ENCODE results near the gene PCK2. TPM values are rescaled to one million over a fixed set of nuclear protein-coding genes. Genes with fewer than 3 reads are reported as not detected.

PCK2 gene
- total RNA-seq, 1 donor from 2014 or later = 66.0 TPM

DNA sequence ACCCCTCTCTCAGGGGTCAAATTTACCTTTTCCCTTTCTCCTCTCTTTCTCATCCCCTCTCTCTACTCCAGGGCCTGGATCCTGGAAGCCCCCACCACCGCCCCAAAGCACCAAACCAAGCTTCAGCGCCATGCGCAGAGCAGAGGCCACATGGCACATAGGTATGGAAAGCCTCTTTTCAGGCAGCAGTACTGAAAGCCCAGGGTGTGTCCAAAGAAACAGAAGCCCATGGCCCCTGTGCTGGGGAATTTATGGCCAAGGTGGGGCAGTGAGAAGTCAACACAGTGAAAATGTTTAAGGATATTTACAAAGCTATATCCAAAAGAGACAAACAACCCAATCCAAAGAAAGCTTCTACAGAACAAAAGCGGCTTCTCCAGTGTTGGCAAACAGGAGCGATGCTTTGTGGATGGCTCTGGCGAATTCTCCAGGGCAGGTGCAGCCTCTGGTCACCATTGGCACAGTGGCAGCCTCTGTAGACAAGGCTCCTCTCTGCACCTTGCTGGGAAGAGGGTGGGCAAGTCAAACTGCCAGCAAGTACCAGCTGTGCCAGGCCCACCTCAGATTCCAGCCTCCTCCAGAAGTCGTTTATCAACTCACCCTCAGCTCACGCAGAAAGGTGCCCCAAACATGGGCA lies 27.5 kb upstream of the PCK2 start:
- Mint-ChIP-seq H3K4me3 (ENCODE audit: unreplicated experiment) (no peak overlapping the region), H3K9me3 (ENCODE audit: unreplicated experiment) (no peaks in the 10 kb centered on the region)

DNA sequence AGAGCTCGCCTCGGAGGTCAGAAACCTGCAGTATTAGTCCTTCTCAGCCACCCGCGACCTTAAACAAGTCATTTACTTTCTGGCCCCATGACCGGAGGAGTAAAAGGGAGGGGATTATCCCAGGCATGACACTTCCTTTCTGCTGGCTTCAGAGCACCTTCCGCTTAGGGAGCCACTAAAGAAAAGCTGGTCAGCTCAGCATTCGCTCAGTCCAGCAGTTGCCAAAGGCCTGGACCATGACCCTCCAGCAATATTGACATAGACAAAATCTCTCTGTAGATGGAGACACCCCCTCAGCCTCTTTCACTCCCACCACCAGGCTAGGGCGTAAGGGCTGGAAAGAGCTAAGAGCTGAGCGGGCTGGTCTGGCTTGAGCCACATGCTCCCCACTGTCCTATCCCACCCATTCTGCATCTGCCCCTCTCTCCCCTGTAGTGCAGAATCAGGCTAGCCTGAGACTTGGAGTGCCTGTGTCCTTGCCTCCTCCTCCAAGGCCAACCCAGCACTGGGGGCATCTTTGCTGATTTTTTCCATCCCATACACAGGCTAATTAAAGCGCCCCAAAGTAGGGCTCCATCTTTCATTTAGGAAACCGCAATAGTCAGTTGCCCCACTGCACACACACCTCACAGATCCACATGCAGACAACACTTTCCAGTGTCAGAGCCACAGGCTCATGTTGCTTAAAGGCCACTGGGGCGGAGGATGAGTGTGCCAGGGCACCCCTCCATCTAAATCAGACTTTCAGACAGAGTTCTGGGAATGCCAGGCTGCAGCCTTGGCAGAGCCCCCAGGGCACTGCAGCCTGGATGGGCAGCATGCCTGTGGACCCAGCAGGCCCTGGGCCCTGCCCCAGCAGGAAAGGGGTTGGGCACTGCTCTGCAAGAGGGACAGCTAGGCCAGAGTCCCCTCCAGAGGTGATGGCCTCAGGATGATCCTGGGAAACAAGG lies 26.7 kb upstream of the PCK2 start:
- TF ChIP-seq, protein P1, sequence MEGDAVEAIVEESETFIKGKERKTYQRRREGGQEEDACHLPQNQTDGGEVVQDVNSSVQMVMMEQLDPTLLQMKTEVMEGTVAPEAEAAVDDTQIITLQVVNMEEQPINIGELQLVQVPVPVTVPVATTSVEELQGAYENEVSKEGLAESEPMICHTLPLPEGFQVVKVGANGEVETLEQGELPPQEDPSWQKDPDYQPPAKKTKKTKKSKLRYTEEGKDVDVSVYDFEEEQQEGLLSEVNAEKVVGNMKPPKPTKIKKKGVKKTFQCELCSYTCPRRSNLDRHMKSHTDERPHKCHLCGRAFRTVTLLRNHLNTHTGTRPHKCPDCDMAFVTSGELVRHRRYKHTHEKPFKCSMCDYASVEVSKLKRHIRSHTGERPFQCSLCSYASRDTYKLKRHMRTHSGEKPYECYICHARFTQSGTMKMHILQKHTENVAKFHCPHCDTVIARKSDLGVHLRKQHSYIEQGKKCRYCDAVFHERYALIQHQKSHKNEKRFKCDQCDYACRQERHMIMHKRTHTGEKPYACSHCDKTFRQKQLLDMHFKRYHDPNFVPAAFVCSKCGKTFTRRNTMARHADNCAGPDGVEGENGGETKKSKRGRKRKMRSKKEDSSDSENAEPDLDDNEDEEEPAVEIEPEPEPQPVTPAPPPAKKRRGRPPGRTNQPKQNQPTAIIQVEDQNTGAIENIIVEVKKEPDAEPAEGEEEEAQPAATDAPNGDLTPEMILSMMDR (IDR thresholded peaks at IDR 0.05) = no peak
- Mint-ChIP-seq H3K27ac (ENCODE audit: unreplicated experiment) (no peak overlapping the region), H3K4me1 (ENCODE audit: unreplicated experiment) (no peaks in the 10 kb centered on the region), H3K36me3 (ENCODE audit: unreplicated experiment) (no peaks in the 10 kb centered on the region), H3K9me3 (ENCODE audit: unreplicated experiment) (no peaks in the 10 kb centered on the region), H3K4me3 (ENCODE audit: unreplicated experiment) (no peak overlapping the region), H3K27me3 (ENCODE audit: unreplicated experiment) (peaks cover 16% of the 10 kb centered on the region)
- DNase-seq (ENCODE audit: extremely low spot score, unreplicated experiment) = no peak

More for the DNA sequence above, 27.5 kb upstream of the PCK2 start:
- peaks cover 16% of the 10 kb centered on the region for H3K27me3 Mint-ChIP-seq (ENCODE audit: unreplicated experiment)
- H3K4me1 Mint-ChIP-seq (ENCODE audit: unreplicated experiment) = no peaks in the 10 kb centered on the region
- no peak overlapping the region for H3K27ac Mint-ChIP-seq (ENCODE audit: unreplicated experiment)
- TF ChIP-seq, protein P1 (IDR thresholded peaks at IDR 0.05) = no peak
- DNase-seq (ENCODE audit: extremely low spot score, unreplicated experiment) = no peak
- H3K36me3 Mint-ChIP-seq (ENCODE audit: unreplicated experiment) = no peaks in the 10 kb centered on the region

DNA sequence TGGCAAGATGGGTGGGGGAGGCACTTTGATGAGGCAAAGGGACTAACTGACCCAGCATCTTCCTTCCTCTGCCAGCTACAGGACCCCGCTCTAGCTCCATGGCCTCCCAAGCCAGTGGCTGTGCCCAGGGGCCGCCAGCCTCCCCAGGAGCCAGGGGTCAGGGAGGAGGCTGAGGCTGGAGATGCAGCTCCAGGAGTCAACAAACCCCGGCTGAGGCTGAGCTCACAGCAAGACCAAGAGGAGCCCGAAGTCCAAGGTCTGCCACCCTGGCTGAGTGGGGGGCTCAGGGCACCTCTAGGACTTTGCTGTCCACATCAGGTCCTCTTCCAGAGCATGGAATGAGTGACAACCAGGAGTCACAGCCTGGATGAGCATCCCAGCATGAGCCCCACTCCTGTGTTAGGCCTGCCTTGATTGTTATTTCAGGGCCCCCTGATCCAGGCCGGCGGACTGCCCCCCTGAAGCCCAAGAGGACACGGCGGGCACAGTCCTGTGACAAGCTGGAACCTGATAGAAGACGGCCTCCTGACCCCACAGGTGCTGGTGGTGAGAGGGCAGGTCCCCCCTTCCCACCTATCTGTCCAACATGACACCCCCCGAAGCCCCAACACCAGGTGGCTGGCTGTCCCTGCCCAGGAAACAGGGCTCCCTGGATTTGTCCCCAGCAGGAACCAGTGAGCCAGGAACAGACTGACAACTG lies 25.2 kb upstream of the PCK2 start:
- H3K4me3 Mint-ChIP-seq (ENCODE audit: unreplicated experiment) = no peak overlapping the region
- TF ChIP-seq, protein P1 (IDR thresholded peaks at IDR 0.05) = no peak
- no peaks in the 10 kb centered on the region for H3K36me3 Mint-ChIP-seq (ENCODE audit: unreplicated experiment)

DNA sequence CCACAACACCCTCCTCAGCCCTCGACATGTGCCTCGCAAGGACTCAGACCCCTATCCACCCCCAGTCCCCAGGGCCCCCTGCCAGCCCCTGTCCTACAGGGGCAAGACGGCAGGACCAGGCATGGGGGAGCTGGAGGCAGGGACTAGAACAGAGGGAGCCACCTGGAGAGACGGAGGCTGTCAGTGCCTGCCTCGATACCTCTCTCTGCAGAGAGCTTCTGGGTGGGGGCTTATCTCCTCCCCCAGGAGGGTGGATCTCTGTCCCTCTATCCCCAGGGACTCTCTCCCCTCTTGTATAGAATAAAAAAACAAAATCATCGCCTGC lies 24.7 kb upstream of the PCK2 start:
- Mint-ChIP-seq H3K4me3 (ENCODE audit: unreplicated experiment) (no peak overlapping the region), H3K36me3 (ENCODE audit: unreplicated experiment) (no peaks in the 10 kb centered on the region), H3K4me1 (ENCODE audit: unreplicated experiment) (no peaks in the 10 kb centered on the region), H3K27ac (ENCODE audit: unreplicated experiment) (no peak overlapping the region), H3K9me3 (ENCODE audit: unreplicated experiment) (no peaks in the 10 kb centered on the region), H3K27me3 (ENCODE audit: unreplicated experiment) (peaks cover 16% of the 10 kb centered on the region)
- no peak for DNase-seq (ENCODE audit: extremely low spot score, unreplicated experiment)
- TF ChIP-seq, protein P1 (IDR thresholded peaks at IDR 0.05) = no peak

More for the DNA sequence above, 25.2 kb upstream of the PCK2 start:
- Mint-ChIP-seq H3K4me1 (ENCODE audit: unreplicated experiment) (no peaks in the 10 kb centered on the region), H3K27me3 (ENCODE audit: unreplicated experiment) (peaks cover 16% of the 10 kb centered on the region), H3K27ac (ENCODE audit: unreplicated experiment) (no peak overlapping the region), H3K9me3 (ENCODE audit: unreplicated experiment) (no peaks in the 10 kb centered on the region)
- DNase-seq (ENCODE audit: extremely low spot score, unreplicated experiment) = no peak

Data from osteocyte (in vitro differentiated cells).